C4-2B (cell line): ENCODE measurements around the gene TAB2.

Experiments
- H3K27ac ChIP-seq: fragments of 450-650 bp; 2 replicates; pipeline ENCODE4 v1.5.1; 2017
- ZFX ChIP-seq: fragments of 450-650 bp; IDR thresholded peaks from 2 replicates; pipeline ENCODE4 v1.6.1; 2017
- TF ChIP-seq, protein P1 (sequence below): fragments of 450-650 bp; conservative IDR thresholded peaks from 2 replicates; pipeline ENCODE4 v1.5.1; 2017; ENCODE audit warnings: mild to moderate bottlenecking

TAB2 gene

GRCh38 chr6:149428606-149429005, 111.1 kb downstream of the TAB2 start:
- TF ChIP-seq, protein P1, sequence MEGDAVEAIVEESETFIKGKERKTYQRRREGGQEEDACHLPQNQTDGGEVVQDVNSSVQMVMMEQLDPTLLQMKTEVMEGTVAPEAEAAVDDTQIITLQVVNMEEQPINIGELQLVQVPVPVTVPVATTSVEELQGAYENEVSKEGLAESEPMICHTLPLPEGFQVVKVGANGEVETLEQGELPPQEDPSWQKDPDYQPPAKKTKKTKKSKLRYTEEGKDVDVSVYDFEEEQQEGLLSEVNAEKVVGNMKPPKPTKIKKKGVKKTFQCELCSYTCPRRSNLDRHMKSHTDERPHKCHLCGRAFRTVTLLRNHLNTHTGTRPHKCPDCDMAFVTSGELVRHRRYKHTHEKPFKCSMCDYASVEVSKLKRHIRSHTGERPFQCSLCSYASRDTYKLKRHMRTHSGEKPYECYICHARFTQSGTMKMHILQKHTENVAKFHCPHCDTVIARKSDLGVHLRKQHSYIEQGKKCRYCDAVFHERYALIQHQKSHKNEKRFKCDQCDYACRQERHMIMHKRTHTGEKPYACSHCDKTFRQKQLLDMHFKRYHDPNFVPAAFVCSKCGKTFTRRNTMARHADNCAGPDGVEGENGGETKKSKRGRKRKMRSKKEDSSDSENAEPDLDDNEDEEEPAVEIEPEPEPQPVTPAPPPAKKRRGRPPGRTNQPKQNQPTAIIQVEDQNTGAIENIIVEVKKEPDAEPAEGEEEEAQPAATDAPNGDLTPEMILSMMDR = no peak
- no peak overlapping the region for H3K27ac ChIP-seq

GRCh38 chr6:149429427-149430360, 112.2 kb downstream of the TAB2 start:
- TF ChIP-seq ZFX = no peak
- TF ChIP-seq, protein P1 = no peak
- no peak overlapping the region for H3K27ac ChIP-seq

DNA sequence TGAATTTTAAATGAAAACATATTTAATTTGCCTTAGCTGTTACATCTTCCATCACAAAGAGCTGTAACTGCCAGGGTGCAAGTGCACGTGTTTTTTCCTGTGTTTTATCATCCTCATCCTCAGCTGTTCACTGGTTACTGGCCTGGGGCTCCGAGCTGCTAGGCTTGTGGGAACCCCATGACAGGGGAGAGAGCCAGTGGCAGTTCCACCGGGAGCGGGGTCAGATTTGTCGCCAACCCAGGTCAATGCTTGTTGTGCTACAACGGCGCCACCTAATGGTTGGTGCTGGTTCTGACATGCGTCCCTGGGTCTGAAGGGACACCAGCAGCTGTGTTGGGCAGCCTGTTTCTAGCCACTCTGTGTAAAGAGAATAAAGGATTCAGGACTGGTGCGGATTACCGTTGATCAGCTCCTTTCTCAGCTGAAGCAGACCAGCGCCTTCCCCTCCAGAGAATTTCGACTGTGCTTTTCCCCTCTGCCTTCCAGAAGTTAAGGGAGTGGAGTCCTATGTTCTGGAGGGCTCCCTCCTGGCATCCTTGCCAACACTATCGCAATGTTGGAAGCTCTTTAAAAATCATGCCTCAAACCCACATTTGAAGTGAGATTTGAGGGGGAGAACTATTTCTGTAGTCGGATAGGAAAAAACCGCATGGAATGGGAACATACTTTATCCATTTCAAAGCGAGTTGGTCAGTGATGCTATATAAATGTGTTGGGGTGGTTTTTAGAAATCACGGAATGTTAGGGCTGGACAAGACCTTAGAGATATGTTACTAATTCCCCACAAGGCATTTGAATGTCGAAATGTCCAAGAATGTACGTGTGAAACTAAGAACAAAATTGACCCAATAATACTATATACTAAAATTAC, 114.6 kb downstream of the TAB2 start:
- no peak overlapping the region for H3K27ac ChIP-seq
- TF ChIP-seq, protein P1 = peak; percentile 90
- TF ChIP-seq ZFX = no peak

GRCh38 chr6:149433405-149433804, 115.9 kb downstream of the TAB2 start:
- no peak for TF ChIP-seq ZFX
- TF ChIP-seq, protein P1 = no peak

GRCh38 chr6:149433881-149434280, 116.4 kb downstream of the TAB2 start:
- no peak overlapping the region for H3K27ac ChIP-seq
- TF ChIP-seq, protein P1 = no peak
- no peak for TF ChIP-seq ZFX

More at GRCh38 chr6:149433405-149433804, 115.9 kb downstream of the TAB2 start:
- H3K27ac ChIP-seq = no peak overlapping the region

- H3K27ac ChIP-seq = no peak overlapping the region
- TF ChIP-seq, protein P1 = no peak
- TF ChIP-seq ZFX = no peak
Measured at GRCh38 chr6:149435919-149436586, 118.5 kb downstream of the TAB2 start.
